ENCODE measurements around the gene SNAPIN. TPM values are rescaled to one million over a fixed set of nuclear protein-coding genes. Genes with fewer than 3 reads are reported as not detected.

Gene SNAPIN
- total and polyA plus RNA-seq, 9 of the 15 experiments (the other 6 are each of a cell fraction or from before 2014, with no cell fraction given) = 11.2 to 43.9 (median 32.3) TPM

GRCh38 chr1:153633754-153634665, 24.5 kb upstream of the SNAPIN start, which contains the start of gene CHTOP:
CHTOP (plus strand) TSS chr1:153634066; CDS start chr1:153636589, 2,523 bp downstream.
- in situ Hi-C loops (cut with MboI) = no loop called here
- no peaks in the 10 kb centered on the region for H3K9me1 ChIP-seq (ENCODE audit: control insufficient read depth, insufficient read depth, low read length)
- WGBS (ENCODE audit: insufficient coverage, low coverage, missing lambda C conversion rate) = under 1% methylated on average over 60 of the region's 65 CpGs
- H3K27me3 ChIP-seq (ENCODE audit: control insufficient read depth in 2 of 2, insufficient read depth in 2 of 2, low read length in 2 of 2) = no peaks in the 10 kb centered on the region
- H3K9me3 ChIP-seq (replicated peaks; ENCODE audit: control insufficient read depth, insufficient read depth, low read depth, low read length) = no peaks in the 10 kb centered on the region
- H3K4me1 ChIP-seq (replicated peaks in 1 of 2; ENCODE audit: control insufficient read depth in 2 of 2, insufficient read depth in 2 of 2, low read length in 2 of 2) = peaks cover 17 to 20% of the 10 kb centered on the region in 2 experiments
- H4K20me1 ChIP-seq (replicated peaks; ENCODE audit: control insufficient read depth, insufficient read depth, low read length) = no peaks in the 10 kb centered on the region; the same call in 1 of the 2 replicates
- ChIA-PET POLR2A (interaction anchor here (0.5 to 11.6 kb wide), 24 partner anchors 10 to 913 kb away, joined by 3 to 205 read pairs (median 3); partner anchors contain the start of genes S100A14 and SNAPIN), CTCF (ENCODE audit: low intra/inter-chr PET ratio) (no interaction called here)
- ATAC-seq (peak; percentile 94), DNase-seq (ENCODE audit: extremely low read depth in 1 of 4, low spot score in 3 of 4) (peak; percentile 94 to 98 (median 95)), FAIRE-seq (peak; percentile 95)
- peak within 1 kb of the TSS; percentile 89 for H3K4me3 ChIP-seq
- H3K36me3 ChIP-seq (ENCODE audit: control insufficient read depth, insufficient read depth, low read length) = peaks cover 35% of the 10 kb centered on the region
- peak within 1 kb of the TSS; percentile 81 for H2AFZ ChIP-seq (ENCODE audit: low read depth, low read length)
- H3K27ac ChIP-seq (ENCODE audit: extremely low read depth, low read depth, low read length) = peak within 1 kb of the TSS; percentile 98
- H3K79me2 ChIP-seq (ENCODE audit: control insufficient read depth, insufficient read depth, low read length) = peaks cover 46% of the 10 kb centered on the region
- BruUV-seq (replicated peaks) = TSS peak; percentile 85
- peak within 1 kb of the TSS; percentile 100 for H3K9ac ChIP-seq (ENCODE audit: insufficient read depth in 1 of 2, low read depth in 2 of 2, low read length in 2 of 2)
- intact Hi-C loops (cut with micrococcal nuclease) = loop anchor here (1.0 to 5.0 kb wide), 2 partner anchors 37 to 102 kb away; no protein-coding TSS in a partner anchor
- peak within 1 kb of the TSS; percentile 88 for H3K4me2 ChIP-seq (ENCODE audit: insufficient read depth, low read length)
- peak; percentile 54; the same call in 1 of the 2 replicates for TF ChIP-seq THRAP3 (IDR thresholded peaks at IDR 0.05; ENCODE audit: borderline replicate concordance)
- TF ChIP-seq BCOR (IDR thresholded peaks at IDR 0.05) = 0 out of 2 replicates have a peak, but pooled peaks have one; percentile 8
- no peak for TF ChIP-seq SRSF9 (IDR thresholded peaks at IDR 0.05; ENCODE audit: borderline replicate concordance, low read depth, low read length)
- TF ChIP-seq YY1 (IDR thresholded peaks at IDR 0.05; ENCODE audit: borderline replicate concordance in 1 of 3, control insufficient read depth in 1 of 3, extremely low read depth in 1 of 3, insufficient read depth in 3 of 3, insufficient read length in 1 of 3, insufficient replicate concordance in 2 of 3, low read depth in 1 of 3, low read length in 2 of 3) = peak; percentile 99 to 100 (median 99)
- TF ChIP-seq FOXK2 (conservative IDR thresholded peaks at IDR 0.05 in 1 of 2, IDR thresholded peaks at IDR 0.05 in 1 of 2; ENCODE audit: low read depth in 2 of 2) = peak; percentile 90 to 96
- TF ChIP-seq, protein P1, sequence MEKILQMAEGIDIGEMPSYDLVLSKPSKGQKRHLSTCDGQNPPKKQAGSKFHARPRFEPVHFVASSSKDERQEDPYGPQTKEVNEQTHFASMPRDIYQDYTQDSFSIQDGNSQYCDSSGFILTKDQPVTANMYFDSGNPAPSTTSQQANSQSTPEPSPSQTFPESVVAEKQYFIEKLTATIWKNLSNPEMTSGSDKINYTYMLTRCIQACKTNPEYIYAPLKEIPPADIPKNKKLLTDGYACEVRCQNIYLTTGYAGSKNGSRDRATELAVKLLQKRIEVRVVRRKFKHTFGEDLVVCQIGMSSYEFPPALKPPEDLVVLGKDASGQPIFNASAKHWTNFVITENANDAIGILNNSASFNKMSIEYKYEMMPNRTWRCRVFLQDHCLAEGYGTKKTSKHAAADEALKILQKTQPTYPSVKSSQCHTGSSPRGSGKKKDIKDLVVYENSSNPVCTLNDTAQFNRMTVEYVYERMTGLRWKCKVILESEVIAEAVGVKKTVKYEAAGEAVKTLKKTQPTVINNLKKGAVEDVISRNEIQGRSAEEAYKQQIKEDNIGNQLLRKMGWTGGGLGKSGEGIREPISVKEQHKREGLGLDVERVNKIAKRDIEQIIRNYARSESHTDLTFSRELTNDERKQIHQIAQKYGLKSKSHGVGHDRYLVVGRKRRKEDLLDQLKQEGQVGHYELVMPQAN (IDR thresholded peaks at IDR 0.05; ENCODE audit: borderline replicate concordance) = peak; percentile 94
- TF ChIP-seq, protein P2, sequence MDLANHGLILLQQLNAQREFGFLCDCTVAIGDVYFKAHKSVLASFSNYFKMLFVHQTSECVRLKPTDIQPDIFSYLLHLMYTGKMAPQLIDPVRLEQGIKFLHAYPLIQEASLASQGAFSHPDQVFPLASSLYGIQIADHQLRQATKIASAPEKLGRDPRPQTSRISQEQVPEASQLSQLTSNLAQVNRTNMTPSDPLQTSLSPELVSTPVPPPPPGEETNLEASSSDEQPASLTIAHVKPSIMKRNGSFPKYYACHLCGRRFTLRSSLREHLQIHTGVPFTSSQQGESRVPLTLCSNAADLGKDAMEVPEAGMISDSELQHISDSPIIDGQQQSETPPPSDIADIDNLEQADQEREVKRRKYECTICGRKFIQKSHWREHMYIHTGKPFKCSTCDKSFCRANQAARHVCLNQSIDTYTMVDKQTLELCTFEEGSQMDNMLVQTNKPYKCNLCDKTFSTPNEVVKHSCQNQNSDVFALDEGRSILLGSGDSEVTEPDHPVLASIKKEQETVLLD (IDR thresholded peaks at IDR 0.05) = peak; percentile 98
- peak; percentile 78; the same call in 1 of the 2 replicates for TF ChIP-seq ZBTB7A (IDR thresholded peaks at IDR 0.05; ENCODE audit: borderline replicate concordance, control insufficient read depth, low read depth, low read length)
- peak; percentile 88; the same call in 1 of the 2 replicates for TF ChIP-seq KAT7 (CRISPR knock-in tag; IDR thresholded peaks at IDR 0.05; ENCODE audit: borderline replicate concordance)
- peak; percentile 70 for TF ChIP-seq TBP (optimal IDR thresholded peaks at IDR 0.05; ENCODE audit: low read depth, low read length)
- TF ChIP-seq, protein P3, sequence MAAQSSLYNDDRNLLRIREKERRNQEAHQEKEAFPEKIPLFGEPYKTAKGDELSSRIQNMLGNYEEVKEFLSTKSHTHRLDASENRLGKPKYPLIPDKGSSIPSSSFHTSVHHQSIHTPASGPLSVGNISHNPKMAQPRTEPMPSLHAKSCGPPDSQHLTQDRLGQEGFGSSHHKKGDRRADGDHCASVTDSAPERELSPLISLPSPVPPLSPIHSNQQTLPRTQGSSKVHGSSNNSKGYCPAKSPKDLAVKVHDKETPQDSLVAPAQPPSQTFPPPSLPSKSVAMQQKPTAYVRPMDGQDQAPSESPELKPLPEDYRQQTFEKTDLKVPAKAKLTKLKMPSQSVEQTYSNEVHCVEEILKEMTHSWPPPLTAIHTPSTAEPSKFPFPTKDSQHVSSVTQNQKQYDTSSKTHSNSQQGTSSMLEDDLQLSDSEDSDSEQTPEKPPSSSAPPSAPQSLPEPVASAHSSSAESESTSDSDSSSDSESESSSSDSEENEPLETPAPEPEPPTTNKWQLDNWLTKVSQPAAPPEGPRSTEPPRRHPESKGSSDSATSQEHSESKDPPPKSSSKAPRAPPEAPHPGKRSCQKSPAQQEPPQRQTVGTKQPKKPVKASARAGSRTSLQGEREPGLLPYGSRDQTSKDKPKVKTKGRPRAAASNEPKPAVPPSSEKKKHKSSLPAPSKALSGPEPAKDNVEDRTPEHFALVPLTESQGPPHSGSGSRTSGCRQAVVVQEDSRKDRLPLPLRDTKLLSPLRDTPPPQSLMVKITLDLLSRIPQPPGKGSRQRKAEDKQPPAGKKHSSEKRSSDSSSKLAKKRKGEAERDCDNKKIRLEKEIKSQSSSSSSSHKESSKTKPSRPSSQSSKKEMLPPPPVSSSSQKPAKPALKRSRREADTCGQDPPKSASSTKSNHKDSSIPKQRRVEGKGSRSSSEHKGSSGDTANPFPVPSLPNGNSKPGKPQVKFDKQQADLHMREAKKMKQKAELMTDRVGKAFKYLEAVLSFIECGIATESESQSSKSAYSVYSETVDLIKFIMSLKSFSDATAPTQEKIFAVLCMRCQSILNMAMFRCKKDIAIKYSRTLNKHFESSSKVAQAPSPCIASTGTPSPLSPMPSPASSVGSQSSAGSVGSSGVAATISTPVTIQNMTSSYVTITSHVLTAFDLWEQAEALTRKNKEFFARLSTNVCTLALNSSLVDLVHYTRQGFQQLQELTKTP (IDR thresholded peaks at IDR 0.05; ENCODE audit: low read depth in 1 of 2, partially characterized antibody in 2 of 2) = peak; percentile 42 to 49

Measured in K562 (cell line).